ENCODE results near the gene SPAG16. TPM values are rescaled to one million over a fixed set of nuclear protein-coding genes. Genes with fewer than 3 reads are reported as not detected.

The SPAG16 gene
- polyA plus RNA-seq, 1 of the 3 experiments (the other 2 are of a cell fraction) = 29.5 TPM

GRCh38 chr2:214069254-214069653 is 785.0 kb downstream of the SPAG16 start (continued):
- TF ChIP-seq NFIC (IDR thresholded peaks at IDR 0.05; ENCODE audit: borderline replicate concordance) (peak; percentile 93), MXI1 (IDR thresholded peaks at IDR 0.05; ENCODE audit: low read depth, low read length) (no peak), TCF12 (IDR thresholded peaks at IDR 0.05) (peak; percentile 94), MEF2A (IDR thresholded peaks at IDR 0.05; ENCODE audit: borderline replicate concordance, low read depth) (peak; percentile 39; the same call in 1 of the 2 replicates), SIN3A (IDR thresholded peaks at IDR 0.05; ENCODE audit: borderline replicate concordance, low read depth, low read length) (peak; percentile 52; the same call in 1 of the 2 replicates), EZH2phosphoT487 (IDR thresholded peaks at IDR 0.05; ENCODE audit: borderline replicate concordance, low read depth) (no peak), IRF3 (IDR thresholded peaks at IDR 0.05; ENCODE audit: low read depth, low read length) (no peak), SMC3 (IDR thresholded peaks at IDR 0.05; ENCODE audit: low read depth, low read length) (no peak), NRF1 (IDR thresholded peaks at IDR 0.05; ENCODE audit: low read depth, low read length) (no peak), ZBTB33 (IDR thresholded peaks at IDR 0.05; ENCODE audit: borderline replicate concordance, low read depth) (0 out of 2 replicates have a peak, but pooled peaks have one; percentile 73), RAD21 (IDR thresholded peaks at IDR 0.05; ENCODE audit: low read length) (peak; percentile 11; the same call in 1 of the 2 replicates), POLR2AphosphoS5 (IDR thresholded peaks at IDR 0.05; ENCODE audit: low read depth, low read length) (peak; percentile 67; the same call in 1 of the 2 replicates), RXRA (IDR thresholded peaks at IDR 0.05; ENCODE audit: borderline replicate concordance, low read depth) (peak; percentile 92), PBX3 (IDR thresholded peaks at IDR 0.05) (peak; percentile 89), FOSL2 (IDR thresholded peaks at IDR 0.05; ENCODE audit: borderline replicate concordance, low read depth) (peak; percentile 100), GABPA (IDR thresholded peaks at IDR 0.05; ENCODE audit: low read depth) (no peak), TAF1 (IDR thresholded peaks at IDR 0.05; ENCODE audit: borderline replicate concordance, low read depth, low read length) (no peak), RFX5 (IDR thresholded peaks at IDR 0.05; ENCODE audit: low read length) (no peak), YY1 (IDR thresholded peaks at IDR 0.05; ENCODE audit: low read depth) (no peak), CTCF (IDR thresholded peaks at IDR 0.05) (no peak), JUND (IDR thresholded peaks at IDR 0.05) (peak; percentile 98), EP300 (IDR thresholded peaks at IDR 0.05; ENCODE audit: borderline replicate concordance in 1 of 2, low read depth in 1 of 2, low read length in 1 of 2) (peak in 1 of 2 experiments; percentile 95; a peak in 3 of 4 replicates)
